CD4-positive, CD25-positive, alpha-beta regulatory T cell (primary cell): Measurements from ENCODE around the gene SERPINB4. TPM values are rescaled to one million over a fixed set of nuclear protein-coding genes. Genes with fewer than 3 reads are reported as not detected.

Source experiments
- ATAC-seq, 2 donors: fragments of 150-1000 bp; cut with Tn5 transposase; one replicate each; pipeline ENCODE4 v1.10.0; 2021; ENCODE audit warnings: low read depth in 2 of 2, moderate number of reproducible peaks in 2 of 2, moderate library complexity in 1 of 2
- DNase-seq, 3 donors: peaks; one replicate each; pipeline versions ENCODE4 v3.0.0 to v3.0.0-alpha.2; 2012 to 2022; ENCODE audit warnings: mixed read lengths in 1 of 3
- H3K27ac ChIP-seq: one replicate; pipeline ENCODE4 v1.7.0; 2013; ENCODE audit warnings: mild to moderate bottlenecking, low read length; ENCODE audit not compliant: insufficient read depth, poor library complexity, severe bottlenecking
- H3K27me3 ChIP-seq: one replicate; pipeline ENCODE4 v1.7.0; 2013; ENCODE audit warnings: low read length; ENCODE audit not compliant: control insufficient read depth, insufficient read depth
- H3K36me3 ChIP-seq: one replicate; pipeline ENCODE4 v1.7.0; 2013; ENCODE audit warnings: mild to moderate bottlenecking, low read length, moderate library complexity; ENCODE audit not compliant: control insufficient read depth, insufficient read depth
- H3K4me1 ChIP-seq: 2 replicates; pipeline ENCODE4 v1.7.0; 2013; ENCODE audit warnings: mild to moderate bottlenecking, low read length; ENCODE audit not compliant: insufficient read depth, control insufficient read depth, poor library complexity, severe bottlenecking
- H3K4me3 ChIP-seq: one replicate; pipeline ENCODE4 v1.7.0; 2013; ENCODE audit warnings: low read depth, mild to moderate bottlenecking, low read length, moderate library complexity
- H3K9me3 ChIP-seq, 2 experiments: 1 replicate in 1 of 2; 2 replicates in 1 of 2; pipeline ENCODE4 v1.7.0; 2013; ENCODE audit warnings: low read length in 2 of 2, mild to moderate bottlenecking in 1 of 2, moderate library complexity in 1 of 2; ENCODE audit not compliant: control insufficient read depth in 2 of 2
- H3K27ac Mint-ChIP-seq, 3 donors: one replicate each; pipeline ENCODE4 v1.8.0; 2020 to 2022; ENCODE audit warnings: mild to moderate bottlenecking in 3 of 3, mixed read lengths in 3 of 3, moderate library complexity in 2 of 3
- H3K27me3 Mint-ChIP-seq: one replicate; pipeline ENCODE4 v1.8.0; 2022; ENCODE audit warnings: mild to moderate bottlenecking, mixed read lengths
- H3K36me3 Mint-ChIP-seq: one replicate; pipeline ENCODE4 v1.8.0; 2020; ENCODE audit warnings: mixed read lengths
- H3K4me1 Mint-ChIP-seq, 4 donors: one replicate each; pipeline ENCODE4 v1.8.0; 2020 to 2022; ENCODE audit warnings: mixed read lengths in 4 of 4, mild to moderate bottlenecking in 1 of 4
- H3K4me3 Mint-ChIP-seq, 4 donors: one replicate each; pipeline ENCODE4 v1.8.0; 2020 to 2022; ENCODE audit warnings: mild to moderate bottlenecking in 4 of 4, mixed read lengths in 4 of 4, moderate library complexity in 3 of 4
- H3K9me3 Mint-ChIP-seq, 7 donors: one replicate each; pipeline ENCODE4 v1.8.0; 2020 to 2022; ENCODE audit warnings: mixed read lengths in 7 of 7, mild to moderate bottlenecking in 3 of 7, moderate library complexity in 2 of 7
- polyA plus RNA-seq, 4 donors: library from polyadenylated mRNA; unstranded; fragments of 300-500 nt; fragmentation: Illumina TruSeq; gene quantifications; one replicate each; pipeline ENCODE4 v1.2.3, GENCODE V29; 2021
- total RNA-seq: library from RNA; stranded (reverse); gene quantifications from one replicate; pipeline ENCODE4 v1.2.3, GENCODE V29; 2022

The SERPINB4 gene
- total and polyA plus RNA-seq, 5 donors from 2014 or later, result not detected

GRCh38 chr18:63603772-63604171 lies 40.3 kb downstream of the SERPINB4 start:
- no peak for DNase-seq
- Mint-ChIP-seq H3K4me1 (no peaks in the 10 kb centered on the region), H3K27me3 (no peaks in the 10 kb centered on the region), H3K4me3 (no peak overlapping the region), H3K27ac (no peak overlapping the region), H3K36me3 (no peaks in the 10 kb centered on the region), H3K9me3 (peaks cover 0 to 5% (median 3%) of the 10 kb centered on the region in 7 donors)
- Histone ChIP-seq H3K27me3 (no peaks in the 10 kb centered on the region), H3K27ac (no peak overlapping the region), H3K4me1 (no peaks in the 10 kb centered on the region), H3K9me3 (no peaks in the 10 kb centered on the region), H3K4me3 (no peak overlapping the region), H3K36me3 (no peaks in the 10 kb centered on the region)
- ATAC-seq, result no peak

GRCh38 chr18:63603355-63603754 lies 40.7 kb downstream of the SERPINB4 start:
- Histone ChIP-seq H3K4me3 (no peak overlapping the region), H3K27ac (no peak overlapping the region), H3K27me3 (no peaks in the 10 kb centered on the region), H3K9me3 (no peaks in the 10 kb centered on the region), H3K36me3 (no peaks in the 10 kb centered on the region), H3K4me1 (no peaks in the 10 kb centered on the region)
- no peaks in the 10 kb centered on the region for H3K27me3 Mint-ChIP-seq
- ATAC-seq (no peak), DNase-seq (no peak)
- H3K36me3 Mint-ChIP-seq, result no peaks in the 10 kb centered on the region
- H3K9me3 Mint-ChIP-seq, result peaks cover 0 to 5% (median 3%) of the 10 kb centered on the region in 7 donors
- no peaks in the 10 kb centered on the region for H3K4me1 Mint-ChIP-seq
- no peak overlapping the region for H3K4me3 Mint-ChIP-seq
- no peak overlapping the region for H3K27ac Mint-ChIP-seq

- ATAC-seq, result no peak
- H3K4me3 Mint-ChIP-seq, result no peak overlapping the region
Observed at GRCh38 chr18:63596964-63597363, 47.1 kb downstream of the SERPINB4 start.

GRCh38 chr18:63592471-63592870 lies 51.6 kb downstream of the SERPINB4 start:
- Histone ChIP-seq H3K27ac (no peak overlapping the region), H3K4me3 (no peak overlapping the region), H3K4me1 (no peaks in the 10 kb centered on the region), H3K9me3 (no peaks in the 10 kb centered on the region), H3K27me3 (no peaks in the 10 kb centered on the region), H3K36me3 (no peaks in the 10 kb centered on the region)
- Mint-ChIP-seq H3K36me3 (no peaks in the 10 kb centered on the region), H3K4me3 (no peak overlapping the region), H3K9me3 (peaks cover 0 to under 1% (median 0%) of the 10 kb centered on the region in 7 donors), H3K27ac (no peak overlapping the region), H3K4me1 (no peaks in the 10 kb centered on the region), H3K27me3 (no peaks in the 10 kb centered on the region)
- ATAC-seq, result no peak
- no peak for DNase-seq

More at GRCh38 chr18:63596964-63597363, 47.1 kb downstream of the SERPINB4 start:
- Mint-ChIP-seq H3K27me3 (no peaks in the 10 kb centered on the region), H3K27ac (no peak overlapping the region), H3K9me3 (peaks cover 0 to 5% (median 0%) of the 10 kb centered on the region in 7 donors), H3K4me1 (no peaks in the 10 kb centered on the region), H3K36me3 (no peaks in the 10 kb centered on the region)
- Histone ChIP-seq H3K4me3 (no peak overlapping the region), H3K9me3 (no peaks in the 10 kb centered on the region), H3K4me1 (no peaks in the 10 kb centered on the region), H3K27me3 (no peaks in the 10 kb centered on the region), H3K36me3 (no peaks in the 10 kb centered on the region), H3K27ac (no peak overlapping the region)
- no peak for DNase-seq

- Mint-ChIP-seq H3K27ac (no peak overlapping the region), H3K9me3 (no peaks in the 10 kb centered on the region)
Observed at GRCh38 chr18:63591725-63592124, 52.3 kb downstream of the SERPINB4 start.

GRCh38 chr18:63590966-63591695 lies 52.9 kb downstream of the SERPINB4 start:
- Mint-ChIP-seq H3K27ac (no peak overlapping the region), H3K4me3 (no peak overlapping the region), H3K27me3 (no peaks in the 10 kb centered on the region), H3K9me3 (no peaks in the 10 kb centered on the region), H3K4me1 (no peaks in the 10 kb centered on the region), H3K36me3 (no peaks in the 10 kb centered on the region)
- Histone ChIP-seq H3K4me3 (no peak overlapping the region), H3K9me3 (no peaks in the 10 kb centered on the region), H3K36me3 (no peaks in the 10 kb centered on the region), H3K27ac (no peak overlapping the region), H3K27me3 (no peaks in the 10 kb centered on the region), H3K4me1 (no peaks in the 10 kb centered on the region)
- ATAC-seq (no peak), DNase-seq (no peak)

More at GRCh38 chr18:63591725-63592124, 52.3 kb downstream of the SERPINB4 start:
- Histone ChIP-seq H3K27ac (no peak overlapping the region), H3K4me1 (no peaks in the 10 kb centered on the region), H3K27me3 (no peaks in the 10 kb centered on the region), H3K9me3 (no peaks in the 10 kb centered on the region), H3K4me3 (no peak overlapping the region), H3K36me3 (no peaks in the 10 kb centered on the region)
- Mint-ChIP-seq H3K36me3 (no peaks in the 10 kb centered on the region), H3K27me3 (no peaks in the 10 kb centered on the region), H3K4me1 (no peaks in the 10 kb centered on the region), H3K4me3 (no peak overlapping the region)
- ATAC-seq (no peak), DNase-seq (no peak)

- H3K4me1 ChIP-seq, result no peaks in the 10 kb centered on the region
- no peak overlapping the region for H3K4me3 ChIP-seq
- no peak overlapping the region for H3K27ac Mint-ChIP-seq
- no peaks in the 10 kb centered on the region for H3K9me3 Mint-ChIP-seq
- ATAC-seq (no peak), DNase-seq (no peak)
- H3K36me3 ChIP-seq, result no peaks in the 10 kb centered on the region
- H3K36me3 Mint-ChIP-seq, result no peaks in the 10 kb centered on the region
- no peaks in the 10 kb centered on the region for H3K9me3 ChIP-seq
- H3K27ac ChIP-seq, result no peak overlapping the region
- H3K4me3 Mint-ChIP-seq, result no peak overlapping the region
- no peaks in the 10 kb centered on the region for H3K27me3 Mint-ChIP-seq
- no peaks in the 10 kb centered on the region for H3K4me1 Mint-ChIP-seq
- H3K27me3 ChIP-seq, result no peaks in the 10 kb centered on the region
Observed at GRCh38 chr18:63590373-63590772, 53.7 kb downstream of the SERPINB4 start.

GRCh38 chr18:63588909-63589308 lies 55.1 kb downstream of the SERPINB4 start:
- H3K4me3 Mint-ChIP-seq, result no peak overlapping the region
- H3K36me3 Mint-ChIP-seq, result no peaks in the 10 kb centered on the region
- H3K27ac ChIP-seq, result no peak overlapping the region
- ATAC-seq, result no peak
- no peak for DNase-seq
- H3K9me3 ChIP-seq, result no peaks in the 10 kb centered on the region
- H3K36me3 ChIP-seq, result no peaks in the 10 kb centered on the region
- H3K9me3 Mint-ChIP-seq, result no peaks in the 10 kb centered on the region
- H3K27me3 ChIP-seq, result no peaks in the 10 kb centered on the region
- H3K4me1 Mint-ChIP-seq, result no peaks in the 10 kb centered on the region
- H3K27me3 Mint-ChIP-seq, result no peaks in the 10 kb centered on the region
- H3K4me3 ChIP-seq, result no peak overlapping the region
- H3K27ac Mint-ChIP-seq, result no peak overlapping the region
- H3K4me1 ChIP-seq, result no peaks in the 10 kb centered on the region
